Smooth muscle cell (in vitro differentiated cells): ENCODE measurements around the gene MYO5B. TPM values are rescaled to one million over a fixed set of nuclear protein-coding genes. Genes with fewer than 3 reads are reported as not detected.

ENCODE experiments used
- DNase-seq: peaks from one replicate; lab custom pipeline; 2025; ENCODE audit not compliant: unreplicated experiment; lab: John Stamatoyannopoulos, UW
- H2AFZ ChIP-seq: fragments of 200-600 bp; sonication (generic); 2 replicates; pipeline ENCODE4 v1.6.0; 2016; ENCODE audit warnings: antibody characterized with exemption, low read depth, mild to moderate bottlenecking
- H3F3A ChIP-seq: fragments of 200-600 bp; sonication (generic); 2 replicates; pipeline ENCODE4 v1.6.0; 2017; ENCODE audit warnings: antibody characterized with exemption, low read depth
- H3K27ac ChIP-seq: fragments of 200-600 bp; sonication (generic); 2 replicates; pipeline ENCODE4 v1.5.1; 2016; ENCODE audit warnings: low read depth, mild to moderate bottlenecking
- H3K27me3 ChIP-seq: fragments of 200-600 bp; sonication (generic); 2 replicates; pipeline ENCODE4 v1.6.1; 2016; ENCODE audit warnings: low read depth, mild to moderate bottlenecking
- H3K36me3 ChIP-seq: fragments of 200-600 bp; sonication (generic); 2 replicates; pipeline ENCODE4 v1.5.1; 2016; ENCODE audit warnings: low read depth
- H3K4me1 ChIP-seq: fragments of 200-600 bp; sonication (generic); 2 replicates; pipeline ENCODE4 v1.5.1; 2016; ENCODE audit warnings: low read depth
- H3K4me2 ChIP-seq: fragments of 200-600 bp; sonication (generic); 2 replicates; pipeline ENCODE4 v1.6.0; 2016; ENCODE audit warnings: mild to moderate bottlenecking
- H3K4me3 ChIP-seq: fragments of 200-600 bp; sonication (generic); 2 replicates; pipeline ENCODE4 v1.5.1; 2016; ENCODE audit warnings: mild to moderate bottlenecking
- H3K79me2 ChIP-seq: fragments of 200-600 bp; sonication (generic); 2 replicates; pipeline ENCODE4 v1.6.0; 2016; ENCODE audit warnings: low read depth, mild to moderate bottlenecking
- H3K9ac ChIP-seq: fragments of 200-600 bp; sonication (generic); 2 replicates; pipeline ENCODE4 v1.6.0; 2016; ENCODE audit warnings: low read depth
- H3K9me3 ChIP-seq: fragments of 200-600 bp; sonication (generic); replicated peaks from 2 replicates; pipeline ENCODE4 v1.5.1; 2016; ENCODE audit warnings: low read depth
- H4K20me1 ChIP-seq: fragments of 200-600 bp; sonication (generic); 2 replicates; pipeline ENCODE4 v1.6.0; 2016; ENCODE audit warnings: low read depth
- WGBS: methylation state at CpG from one replicate; pipeline ENCODE4 v1.1.7; 2016; ENCODE audit warnings: low lambda C conversion rate; 5-methylcytosine and 5-hydroxymethylcytosine counted together
- polyA plus RNA-seq: library from polyadenylated mRNA; unstranded; fragments of >200 nt; fragmentation: Nextera tagmentation; extraction: Ambion mirVana; gene quantifications from 2 replicates; pipeline ENCODE4 v1.2.1, GENCODE V29; 2016
- total RNA-seq: library from RNA; depleted of rRNA; stranded (reverse); fragments of >200 nt; gene quantifications from 2 replicates; pipeline ENCODE4 v1.2.3, GENCODE V29; 2014
- TF ChIP-seq, protein P1 (sequence below): fragments of 200-600 bp; sonication (generic); IDR thresholded peaks from 2 replicates; pipeline ENCODE4 v1.5.1; 2017; ENCODE audit warnings: borderline replicate concordance, mild to moderate bottlenecking, antibody characterized with exemption; ENCODE audit not compliant: insufficient read depth, poor library complexity, severe bottlenecking

Gene MYO5B
- total and polyA plus RNA-seq, 2 experiments from 2014 or later = 1.7 to 25.3 TPM

- no peak overlapping the region for H3K9ac ChIP-seq
- H3K4me2 ChIP-seq = no peak overlapping the region
- no peaks in the 10 kb centered on the region for H3F3A ChIP-seq
- no peak overlapping the region for H2AFZ ChIP-seq
- TF ChIP-seq, protein P1, sequence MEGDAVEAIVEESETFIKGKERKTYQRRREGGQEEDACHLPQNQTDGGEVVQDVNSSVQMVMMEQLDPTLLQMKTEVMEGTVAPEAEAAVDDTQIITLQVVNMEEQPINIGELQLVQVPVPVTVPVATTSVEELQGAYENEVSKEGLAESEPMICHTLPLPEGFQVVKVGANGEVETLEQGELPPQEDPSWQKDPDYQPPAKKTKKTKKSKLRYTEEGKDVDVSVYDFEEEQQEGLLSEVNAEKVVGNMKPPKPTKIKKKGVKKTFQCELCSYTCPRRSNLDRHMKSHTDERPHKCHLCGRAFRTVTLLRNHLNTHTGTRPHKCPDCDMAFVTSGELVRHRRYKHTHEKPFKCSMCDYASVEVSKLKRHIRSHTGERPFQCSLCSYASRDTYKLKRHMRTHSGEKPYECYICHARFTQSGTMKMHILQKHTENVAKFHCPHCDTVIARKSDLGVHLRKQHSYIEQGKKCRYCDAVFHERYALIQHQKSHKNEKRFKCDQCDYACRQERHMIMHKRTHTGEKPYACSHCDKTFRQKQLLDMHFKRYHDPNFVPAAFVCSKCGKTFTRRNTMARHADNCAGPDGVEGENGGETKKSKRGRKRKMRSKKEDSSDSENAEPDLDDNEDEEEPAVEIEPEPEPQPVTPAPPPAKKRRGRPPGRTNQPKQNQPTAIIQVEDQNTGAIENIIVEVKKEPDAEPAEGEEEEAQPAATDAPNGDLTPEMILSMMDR = no peak
- no peak overlapping the region for H3K4me3 ChIP-seq
- no peaks in the 10 kb centered on the region for H3K9me3 ChIP-seq
- WGBS = 91% methylated on average over 3 of the region's 3 CpGs
- H3K4me1 ChIP-seq = no peaks in the 10 kb centered on the region
- H4K20me1 ChIP-seq = no peaks in the 10 kb centered on the region
- no peak for DNase-seq
- no peak overlapping the region for H3K27ac ChIP-seq
- H3K27me3 ChIP-seq = no peaks in the 10 kb centered on the region
- no peaks in the 10 kb centered on the region for H3K36me3 ChIP-seq
- no peaks in the 10 kb centered on the region for H3K79me2 ChIP-seq
These were observed 218.9 kb downstream of the MYO5B start for GRCh38 chr18:49976001-49976400.

GRCh38 chr18:49974079-49974478, 220.9 kb downstream of the MYO5B start:
- Histone ChIP-seq H3K27me3 (no peaks in the 10 kb centered on the region), H3K4me1 (no peaks in the 10 kb centered on the region), H3F3A (no peaks in the 10 kb centered on the region), H4K20me1 (no peaks in the 10 kb centered on the region), H3K79me2 (no peaks in the 10 kb centered on the region), H2AFZ (no peak overlapping the region), H3K9me3 (no peaks in the 10 kb centered on the region), H3K27ac (no peak overlapping the region), H3K4me3 (no peak overlapping the region), H3K4me2 (no peak overlapping the region), H3K9ac (no peak overlapping the region), H3K36me3 (no peaks in the 10 kb centered on the region)
- DNase-seq = no peak
- 92% methylated on average over 9 of the region's 9 CpGs for WGBS
- TF ChIP-seq, protein P1 = no peak

GRCh38 chr18:49973592-49973991, 221.4 kb downstream of the MYO5B start:
- Histone ChIP-seq H3K79me2 (no peaks in the 10 kb centered on the region), H3K4me3 (no peak overlapping the region), H4K20me1 (no peaks in the 10 kb centered on the region), H3K27ac (no peak overlapping the region), H2AFZ (no peak overlapping the region), H3F3A (no peaks in the 10 kb centered on the region), H3K9me3 (no peaks in the 10 kb centered on the region), H3K4me2 (no peak overlapping the region), H3K27me3 (no peaks in the 10 kb centered on the region), H3K9ac (no peak overlapping the region), H3K4me1 (no peaks in the 10 kb centered on the region), H3K36me3 (no peaks in the 10 kb centered on the region)
- 91% methylated on average over 3 of the region's 3 CpGs for WGBS
- TF ChIP-seq, protein P1 = no peak
- no peak for DNase-seq

DNA sequence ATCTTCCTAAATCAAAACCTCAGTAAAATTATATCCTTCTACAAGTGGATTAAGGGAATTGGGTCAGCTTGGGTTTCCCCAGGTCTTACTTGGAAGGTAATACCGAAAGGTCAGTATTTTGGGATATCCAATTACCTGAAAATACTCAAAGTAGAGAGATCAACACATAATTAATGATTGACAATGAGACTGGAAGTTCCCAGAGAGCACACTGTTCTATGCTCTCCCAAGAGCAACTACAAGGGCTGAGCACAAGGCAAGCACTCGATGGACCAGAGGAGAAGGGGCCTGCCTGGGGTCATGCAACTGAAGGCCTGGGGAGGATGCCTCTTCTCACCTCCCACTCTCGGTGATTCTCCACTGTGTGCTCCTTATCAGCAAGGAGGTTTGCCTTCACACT, 222.4 kb downstream of the MYO5B start:
- Histone ChIP-seq H2AFZ (no peak overlapping the region), H3K9ac (no peak overlapping the region), H3K4me3 (no peak overlapping the region), H3K9me3 (no peaks in the 10 kb centered on the region), H3F3A (no peaks in the 10 kb centered on the region), H3K27ac (no peak overlapping the region), H3K79me2 (no peaks in the 10 kb centered on the region), H3K4me2 (no peak overlapping the region), H4K20me1 (no peaks in the 10 kb centered on the region), H3K27me3 (no peaks in the 10 kb centered on the region), H3K4me1 (no peaks in the 10 kb centered on the region), H3K36me3 (no peaks in the 10 kb centered on the region)
- 91% methylated on average over 3 of the region's 3 CpGs for WGBS
- no peak for DNase-seq
- TF ChIP-seq, protein P1 = no peak
